ENCODE results near the gene EN1. TPM values are rescaled to one million over a fixed set of nuclear protein-coding genes. Genes with fewer than 3 reads are reported as not detected.

The EN1 gene
- polyA plus RNA-seq, 2 of the 4 experiments (the other 2 are of a cell fraction), result 0.06 to 0.92 TPM

DNA sequence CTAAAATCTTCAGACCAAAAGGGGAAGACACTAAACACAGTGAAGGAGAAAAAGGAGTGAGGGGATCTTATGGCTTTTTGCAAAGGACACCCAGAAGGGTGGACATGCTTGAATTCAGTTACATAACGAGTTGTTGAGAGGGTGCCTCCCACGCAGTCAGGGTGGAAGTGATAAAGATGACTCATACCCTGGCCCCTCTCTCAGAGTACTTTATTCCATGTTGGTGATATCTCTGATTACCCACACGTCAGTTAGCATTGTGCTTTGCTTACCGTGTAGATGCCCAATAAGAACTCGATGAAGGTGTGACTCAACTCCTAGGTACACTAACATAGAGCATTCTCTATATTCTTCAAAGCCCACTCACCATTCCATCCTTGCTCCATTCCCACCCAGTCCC is 44.4 kb downstream of the EN1 start:
- no peak overlapping the region for H3K27ac ChIP-seq
- ATAC-seq (no peak), DNase-seq (ENCODE audit: low read depth in 1 of 2, low spot score in 1 of 2) (no peak), FAIRE-seq (no peak)
- H3K4me3 ChIP-seq, result no peak overlapping the region
- WGBS (ENCODE audit: missing lambda C conversion rate), result 49% methylated on average over 5 of the region's 5 CpGs
- H3K4me1 ChIP-seq, result no peaks in the 10 kb centered on the region
- ChIA-PET CTCF (no interaction called here), POLR2A (no interaction called here)
- no peaks in the 10 kb centered on the region for H3K9me3 ChIP-seq
- H3K4me2 ChIP-seq, result no peak overlapping the region
- TF ChIP-seq ZC3H11A (IDR thresholded peaks at IDR 0.05) (no peak), RNF2 (IDR thresholded peaks at IDR 0.05; ENCODE audit: borderline replicate concordance, low read depth) (no peak), HEYL (CRISPR knock-in tag; IDR thresholded peaks at IDR 0.05) (no peak), CBX2 (IDR thresholded peaks at IDR 0.05; ENCODE audit: borderline replicate concordance, low read depth) (no peak), HOXB5 (CRISPR knock-in tag; IDR thresholded peaks at IDR 0.05) (no peak), TP53 (CRISPR knock-in tag; IDR thresholded peaks at IDR 0.05) (no peak), RAD21 (conservative IDR thresholded peaks at IDR 0.05 in 1 of 2, IDR thresholded peaks at IDR 0.05 in 1 of 2) (no peak), FOSL2 (IDR thresholded peaks at IDR 0.05) (no peak), FOSL2 (CRISPR knock-in tag; IDR thresholded peaks at IDR 0.05) (no peak), CBX8 (IDR thresholded peaks at IDR 0.05) (no peak), HOXB13 (CRISPR knock-in tag; IDR thresholded peaks at IDR 0.05; ENCODE audit: low read depth) (no peak), HOXA7 (CRISPR knock-in tag; IDR thresholded peaks at IDR 0.05) (no peak), NPAS2 (CRISPR knock-in tag; IDR thresholded peaks at IDR 0.05; ENCODE audit: borderline replicate concordance) (no peak), POLR2A (IDR thresholded peaks at IDR 0.05; ENCODE audit: low read length) (no peak), GATA3 (IDR thresholded peaks at IDR 0.05; ENCODE audit: borderline replicate concordance) (no peak), KDM1A (IDR thresholded peaks at IDR 0.05; ENCODE audit: low read depth) (no peak)
- TF ChIP-seq, protein P1, sequence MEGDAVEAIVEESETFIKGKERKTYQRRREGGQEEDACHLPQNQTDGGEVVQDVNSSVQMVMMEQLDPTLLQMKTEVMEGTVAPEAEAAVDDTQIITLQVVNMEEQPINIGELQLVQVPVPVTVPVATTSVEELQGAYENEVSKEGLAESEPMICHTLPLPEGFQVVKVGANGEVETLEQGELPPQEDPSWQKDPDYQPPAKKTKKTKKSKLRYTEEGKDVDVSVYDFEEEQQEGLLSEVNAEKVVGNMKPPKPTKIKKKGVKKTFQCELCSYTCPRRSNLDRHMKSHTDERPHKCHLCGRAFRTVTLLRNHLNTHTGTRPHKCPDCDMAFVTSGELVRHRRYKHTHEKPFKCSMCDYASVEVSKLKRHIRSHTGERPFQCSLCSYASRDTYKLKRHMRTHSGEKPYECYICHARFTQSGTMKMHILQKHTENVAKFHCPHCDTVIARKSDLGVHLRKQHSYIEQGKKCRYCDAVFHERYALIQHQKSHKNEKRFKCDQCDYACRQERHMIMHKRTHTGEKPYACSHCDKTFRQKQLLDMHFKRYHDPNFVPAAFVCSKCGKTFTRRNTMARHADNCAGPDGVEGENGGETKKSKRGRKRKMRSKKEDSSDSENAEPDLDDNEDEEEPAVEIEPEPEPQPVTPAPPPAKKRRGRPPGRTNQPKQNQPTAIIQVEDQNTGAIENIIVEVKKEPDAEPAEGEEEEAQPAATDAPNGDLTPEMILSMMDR (IDR thresholded peaks at IDR 0.05), result no peak

DNA sequence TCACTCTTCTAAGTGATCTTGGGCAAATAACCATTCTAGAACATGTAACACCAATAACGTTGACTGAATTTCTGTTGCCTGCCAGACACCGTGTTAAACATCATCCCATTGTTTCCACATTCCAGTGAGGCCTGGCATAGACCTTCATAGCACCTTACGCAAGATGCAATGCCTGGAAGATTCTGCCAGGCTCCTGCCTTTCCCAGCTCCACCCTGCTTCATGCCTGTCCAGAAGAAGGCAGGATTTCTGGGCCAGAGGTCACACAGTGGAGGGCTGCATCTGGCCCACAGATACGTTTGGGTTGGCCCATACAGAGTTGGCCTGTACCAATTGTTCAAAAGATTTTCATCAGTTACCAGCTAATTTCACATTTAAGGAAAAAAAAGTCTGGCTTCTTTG is 46.3 kb downstream of the EN1 start:
- Histone ChIP-seq H3K4me3 (no peak overlapping the region), H3K4me1 (no peaks in the 10 kb centered on the region), H3K9me3 (no peaks in the 10 kb centered on the region), H3K4me2 (no peak overlapping the region), H3K27ac (no peak overlapping the region)
- DNase-seq (ENCODE audit: low read depth in 1 of 2, low spot score in 1 of 2) (no peak), ATAC-seq (no peak), FAIRE-seq (no peak)
- no peak for TF ChIP-seq RARB (CRISPR knock-in tag; IDR thresholded peaks at IDR 0.05)
- TF ChIP-seq RAD21 (conservative IDR thresholded peaks at IDR 0.05 in 1 of 2, IDR thresholded peaks at IDR 0.05 in 1 of 2), result no peak
- TF ChIP-seq RFX5 (IDR thresholded peaks at IDR 0.05), result no peak
- TF ChIP-seq BHLHE40 (IDR thresholded peaks at IDR 0.05; ENCODE audit: low read depth, low read length), result no peak
- no peak for TF ChIP-seq POLR2A (IDR thresholded peaks at IDR 0.05; ENCODE audit: low read length)
- TF ChIP-seq EHF (CRISPR knock-in tag; IDR thresholded peaks at IDR 0.05), result no peak
- TF ChIP-seq CBX2 (IDR thresholded peaks at IDR 0.05; ENCODE audit: borderline replicate concordance, low read depth), result no peak
- no peak for TF ChIP-seq FOSB (CRISPR knock-in tag; IDR thresholded peaks at IDR 0.05)
- no peak for TF ChIP-seq ZSCAN20 (CRISPR knock-in tag; IDR thresholded peaks at IDR 0.05)
- no peak for TF ChIP-seq EHMT2 (IDR thresholded peaks at IDR 0.05; ENCODE audit: low read depth)
- TF ChIP-seq, protein P2, sequence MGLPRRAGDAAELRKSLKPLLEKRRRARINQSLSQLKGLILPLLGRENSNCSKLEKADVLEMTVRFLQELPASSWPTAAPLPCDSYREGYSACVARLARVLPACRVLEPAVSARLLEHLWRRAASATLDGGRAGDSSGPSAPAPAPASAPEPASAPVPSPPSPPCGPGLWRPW (IDR thresholded peaks at IDR 0.05), result no peak
- no peak for TF ChIP-seq NPAS2 (CRISPR knock-in tag; IDR thresholded peaks at IDR 0.05; ENCODE audit: borderline replicate concordance)
- TF ChIP-seq, protein P1 (IDR thresholded peaks at IDR 0.05), result no peak
- TF ChIP-seq CHD4 (IDR thresholded peaks at IDR 0.05; ENCODE audit: borderline replicate concordance), result no peak
- ChIA-PET POLR2A (no interaction called here), CTCF (interaction anchor here (1.5 kb wide), 1 partner anchor 54 kb away, joined by 3 read pairs; no protein-coding TSS in a partner anchor)
- 20% methylated on average over 4 of the region's 4 CpGs for WGBS (ENCODE audit: missing lambda C conversion rate)

All from A549 (cell line).